CD1c-positive myeloid dendritic cell (primary cell): ENCODE data around the gene CDH2.

Experiments
- DNase-seq: peaks from one replicate; pipeline ENCODE4 v3.0.0-alpha.2; 2016; ENCODE audit errors: extremely low spot score

Gene CDH2

DNA sequence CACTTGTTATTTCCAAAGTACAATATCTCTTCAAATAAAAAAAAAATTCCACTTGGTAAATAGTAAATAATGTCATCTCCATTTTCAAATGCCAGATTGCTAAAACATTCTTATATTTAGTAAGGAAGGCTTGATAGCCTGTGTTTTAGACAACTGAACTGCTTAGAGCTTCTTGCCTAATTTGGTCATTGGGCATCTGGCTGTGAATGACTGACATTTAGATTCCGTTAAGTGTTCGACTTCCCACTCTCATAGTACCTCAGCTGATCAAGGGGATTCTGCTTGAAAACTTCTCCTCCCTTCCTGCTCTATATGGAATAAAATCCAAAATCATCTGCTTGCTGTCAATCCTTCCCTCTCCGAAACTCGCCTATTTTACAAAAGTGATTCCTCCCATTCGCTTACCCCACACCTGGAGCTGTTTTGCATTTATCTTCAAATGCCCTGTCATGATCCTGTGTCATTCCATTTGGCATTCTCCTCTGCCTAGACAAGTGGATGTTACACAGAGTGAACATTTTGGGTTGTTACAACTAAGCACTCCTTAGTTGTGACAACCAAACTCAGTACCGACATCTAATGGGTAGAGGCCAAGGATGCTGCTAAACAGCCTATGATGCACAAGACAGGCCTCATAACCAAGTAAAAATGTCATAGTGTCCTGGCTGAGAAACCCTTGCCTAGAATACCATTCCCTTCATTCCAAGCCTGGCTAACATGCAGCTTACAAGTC, 181.0 kb downstream of the CDH2 start:
- DNase-seq, result no peak

DNA sequence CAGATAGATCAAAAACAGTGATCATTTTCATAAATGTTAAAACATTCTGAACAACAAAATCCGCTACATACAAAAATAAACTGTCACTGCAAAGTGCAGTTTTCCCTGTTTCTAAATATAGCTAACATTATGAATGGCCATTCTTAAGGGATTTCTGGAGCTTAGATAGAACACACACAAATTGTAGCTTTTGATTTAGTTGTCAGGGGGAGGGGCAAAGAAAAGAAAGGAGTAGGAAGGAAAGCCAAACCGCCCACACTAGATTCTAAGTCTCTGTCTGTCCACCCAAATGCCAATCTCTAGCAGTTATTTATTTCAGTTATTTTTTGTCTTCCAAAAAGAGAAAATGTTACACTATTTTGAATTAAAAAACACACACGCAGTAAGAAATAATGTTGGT, 182.4 kb downstream of the CDH2 start:
- no peak for DNase-seq

DNA sequence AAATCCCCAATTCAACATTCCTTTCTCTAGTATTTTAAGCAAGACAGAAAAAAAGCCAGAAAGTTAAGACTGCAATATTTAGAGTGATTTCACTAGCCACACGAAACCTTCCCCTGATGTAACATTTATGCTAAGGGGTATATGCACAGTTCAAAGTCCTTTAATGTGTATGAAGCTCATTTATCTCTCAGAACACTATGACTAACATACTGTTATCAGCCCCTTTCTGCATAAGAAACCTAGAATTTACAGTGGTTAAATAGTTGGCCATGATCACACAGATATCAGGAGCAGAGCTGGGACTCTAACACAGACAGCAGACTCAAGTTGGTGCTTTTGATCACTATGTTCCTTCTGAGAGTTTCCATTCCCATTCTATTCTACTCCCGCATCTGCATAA, 185.5 kb downstream of the CDH2 start:
- DNase-seq, result no peak

DNA sequence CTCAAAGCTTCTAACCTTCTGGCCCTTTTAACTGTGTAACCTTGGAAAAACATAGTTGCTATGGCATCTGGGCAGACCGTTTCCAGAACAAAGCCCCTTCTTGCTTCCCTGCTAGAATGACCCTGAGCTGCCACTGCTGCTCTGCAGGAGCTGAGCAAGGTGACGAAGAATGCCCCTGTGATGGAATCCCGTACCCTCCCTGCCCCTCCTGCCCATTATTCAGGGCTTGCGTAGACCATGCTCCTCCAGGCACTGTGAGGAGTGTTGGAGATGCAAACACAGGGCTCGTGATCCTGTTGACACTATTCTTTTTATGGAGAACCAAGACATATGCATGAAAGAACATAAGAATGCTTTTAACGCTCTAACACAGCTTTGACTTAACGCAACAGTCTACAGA, 191.1 kb downstream of the CDH2 start:
- DNase-seq, result no peak

GRCh38 chr18:27983780-27984179, 193.2 kb downstream of the CDH2 start:
- no peak for DNase-seq

DNA sequence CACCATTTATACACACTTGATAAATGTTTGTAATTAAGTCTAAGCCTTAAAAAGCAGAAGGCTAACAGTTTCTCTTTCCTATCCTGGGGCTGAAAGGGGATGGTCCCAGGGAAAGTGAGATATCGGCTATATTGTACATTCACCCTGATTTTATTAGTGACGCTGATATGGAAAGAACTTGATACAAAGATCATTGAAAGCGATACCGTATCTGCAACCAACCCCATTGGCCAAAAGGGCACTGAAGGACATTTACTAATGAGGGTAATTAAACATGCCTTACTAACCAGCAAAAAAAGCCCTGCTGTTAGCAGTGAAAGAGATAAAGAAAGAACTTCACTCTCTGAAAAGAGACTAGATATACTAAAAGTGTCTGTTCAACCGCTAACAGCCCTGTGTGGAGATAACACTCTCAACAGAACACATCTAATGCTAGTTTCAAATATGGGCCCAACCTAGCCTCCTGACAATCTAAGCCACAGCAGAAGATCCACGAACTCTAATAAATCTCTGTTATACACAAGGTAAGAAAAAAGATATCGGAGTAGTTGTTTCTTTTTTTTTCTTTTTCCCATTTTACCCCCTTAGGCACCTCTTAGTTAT, 200.0 kb downstream of the CDH2 start:
- DNase-seq, result no peak

DNA sequence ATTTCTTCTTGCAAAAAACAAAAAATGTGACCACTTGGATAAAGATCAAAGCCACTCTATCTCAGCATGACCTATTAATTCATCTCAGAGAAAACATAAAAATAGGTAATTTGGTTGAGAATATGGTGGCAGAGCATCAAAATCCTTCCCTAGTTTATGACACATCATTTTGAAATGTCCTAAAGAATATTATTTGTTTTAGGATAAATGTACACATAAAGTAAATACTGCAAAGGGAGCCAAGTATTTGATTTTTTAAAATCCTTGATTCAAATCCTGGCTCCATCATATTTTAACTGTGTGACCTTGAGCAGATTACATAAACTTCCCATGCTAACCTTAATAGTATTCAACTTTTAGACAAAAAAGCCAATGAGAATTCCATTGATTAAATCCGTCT, 206.6 kb downstream of the CDH2 start:
- DNase-seq, result no peak

GRCh38 chr18:27969206-27969605, 207.7 kb downstream of the CDH2 start:
- no peak for DNase-seq

DNA sequence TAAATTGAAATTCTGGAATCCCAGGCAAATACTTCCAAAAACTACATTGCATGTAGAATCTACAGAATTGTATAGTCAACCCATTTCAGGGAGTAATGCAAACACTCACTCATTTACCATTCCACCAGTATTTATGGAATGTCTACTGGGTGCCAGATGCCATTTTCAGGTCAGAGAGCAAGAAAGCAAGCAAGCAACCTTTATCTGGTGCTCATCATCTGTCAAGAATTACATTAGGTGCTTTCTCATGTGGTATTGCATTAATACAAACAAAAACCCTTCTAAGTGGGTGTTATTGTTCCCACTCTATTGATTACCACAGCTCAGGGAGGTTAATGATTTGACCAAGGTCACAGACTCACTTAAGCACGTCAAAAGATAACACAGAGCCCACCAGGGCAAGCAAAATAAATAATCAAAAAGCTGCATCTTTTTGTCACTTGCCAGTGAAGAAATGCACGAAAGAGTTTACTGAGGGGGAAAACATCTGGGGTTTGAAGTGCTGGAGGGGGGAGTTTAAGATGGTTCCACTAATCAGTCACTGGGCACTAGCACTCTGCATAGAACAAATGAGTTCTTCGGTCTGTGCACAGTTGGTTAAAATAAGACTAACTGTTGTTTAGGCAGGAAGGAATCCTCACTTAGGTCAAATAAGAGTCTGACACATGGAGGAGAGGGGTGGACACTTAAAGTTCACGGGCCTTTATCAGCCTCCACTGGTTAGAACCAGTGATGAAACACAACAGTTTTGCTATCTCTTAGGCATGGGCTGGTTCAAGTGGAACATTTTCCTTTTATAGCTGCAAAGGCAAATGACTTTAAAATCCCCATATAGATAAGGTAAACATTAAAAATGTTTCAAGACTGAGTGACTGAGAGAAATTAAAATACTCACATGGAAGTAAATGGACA, 208.8 kb downstream of the CDH2 start:
- DNase-seq, result no peak

DNA sequence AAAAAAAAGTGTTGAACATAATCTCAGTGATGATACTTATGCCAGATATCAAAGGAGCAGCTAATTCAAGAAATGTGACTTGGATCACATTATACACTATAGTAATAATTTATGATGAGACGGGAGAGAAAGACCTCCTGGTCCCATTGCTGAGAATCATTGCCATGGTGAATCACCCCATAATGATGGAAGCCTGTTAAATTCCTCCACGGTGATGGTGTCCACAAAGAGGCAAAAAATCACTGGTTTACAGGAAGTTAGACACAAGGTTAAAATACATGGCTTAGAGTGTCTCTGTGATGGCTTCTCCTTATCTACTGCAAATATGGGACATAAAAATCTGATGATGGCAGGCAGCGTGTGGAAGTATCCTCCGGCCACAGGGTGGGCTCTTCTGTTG, 210.0 kb downstream of the CDH2 start:
- DNase-seq, result no peak

GRCh38 chr18:27964811-27965210, 212.1 kb downstream of the CDH2 start:
- no peak for DNase-seq

- DNase-seq, result no peak
These were observed 217.8 kb downstream of the CDH2 start for GRCh38 chr18:27959101-27959500.

DNA sequence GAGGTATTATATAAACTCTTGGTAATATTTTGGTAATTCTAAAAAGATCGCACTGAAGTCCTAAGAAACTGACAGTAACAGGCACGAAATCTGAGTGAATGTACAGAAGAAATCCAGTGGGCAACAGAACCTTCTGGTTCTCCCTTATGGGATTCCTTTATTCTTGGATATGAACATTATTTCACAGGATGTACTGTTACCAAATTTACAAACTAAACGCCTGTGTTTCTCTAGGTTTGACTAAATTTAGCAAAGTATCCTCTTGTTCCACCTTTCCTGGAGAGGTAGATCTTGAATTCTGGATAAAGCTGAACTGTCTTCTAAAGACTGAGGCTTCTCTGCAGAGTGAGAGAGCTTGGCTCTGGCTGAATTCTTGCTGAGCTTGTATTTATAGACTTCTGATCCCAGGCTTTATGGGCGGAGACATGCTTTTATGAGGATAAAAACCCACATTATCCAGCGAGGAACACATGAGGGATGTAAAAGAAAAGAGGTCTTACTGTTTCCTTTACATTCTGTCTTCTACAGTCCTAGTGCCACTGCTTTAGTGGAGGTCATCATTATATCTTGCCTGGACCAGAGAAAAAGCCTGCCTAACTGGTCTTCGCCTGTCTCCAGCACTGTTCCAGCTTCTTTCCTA, 220.8 kb downstream of the CDH2 start:
- no peak for DNase-seq

GRCh38 chr18:27954226-27954625, 222.7 kb downstream of the CDH2 start:
- no peak for DNase-seq

DNA sequence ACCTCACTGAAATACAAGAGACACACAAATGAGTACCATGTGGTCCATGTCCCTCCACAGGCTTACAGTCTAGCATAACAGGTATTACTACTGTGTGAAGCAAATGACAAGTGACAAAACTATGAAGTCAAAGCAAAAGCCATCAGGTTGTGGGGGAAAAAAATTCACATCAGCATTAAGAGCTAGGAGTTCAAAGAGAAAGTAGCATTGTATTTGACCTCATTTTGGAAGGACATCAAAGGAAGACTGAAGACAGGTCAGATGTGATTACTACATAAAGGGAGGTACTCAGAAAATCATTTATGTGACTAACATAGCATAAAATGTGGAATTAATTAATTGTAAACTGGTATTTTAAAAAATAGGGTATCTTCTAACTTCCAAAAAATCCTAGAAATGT, 224.2 kb downstream of the CDH2 start:
- DNase-seq, result no peak

DNA sequence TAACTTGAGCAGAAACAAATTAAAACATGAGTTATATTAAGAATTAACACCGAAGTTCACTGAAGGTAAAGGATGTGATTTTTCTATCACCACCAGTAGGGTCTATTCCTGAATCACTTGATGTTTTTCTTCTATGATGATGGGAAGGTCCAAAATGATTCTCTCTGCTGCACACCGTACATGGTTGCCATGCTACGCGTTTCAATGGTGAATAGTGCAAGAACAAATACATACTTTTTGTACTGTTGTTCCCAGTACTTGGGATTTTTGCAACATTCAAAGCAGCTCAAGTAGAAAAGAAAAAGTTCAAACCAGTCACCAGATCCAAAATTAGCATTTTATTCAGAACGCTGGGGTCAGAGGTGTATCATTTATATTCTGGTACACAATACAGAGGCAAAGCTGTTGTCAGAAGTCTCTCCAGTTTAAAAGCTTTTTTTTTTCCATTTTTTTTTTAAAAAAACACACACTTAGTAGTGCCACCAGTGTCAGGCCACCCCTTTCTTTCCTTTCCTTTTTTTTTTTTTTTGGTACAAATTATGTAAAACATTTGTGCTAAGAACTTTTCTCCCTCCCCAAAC, 226.2 kb downstream of the CDH2 start:
- no peak for DNase-seq

GRCh38 chr18:27948986-27949385, 227.9 kb downstream of the CDH2 start:
- no peak for DNase-seq

GRCh38 chr18:27942706-27943105, 234.2 kb downstream of the CDH2 start:
- DNase-seq, result no peak

DNA sequence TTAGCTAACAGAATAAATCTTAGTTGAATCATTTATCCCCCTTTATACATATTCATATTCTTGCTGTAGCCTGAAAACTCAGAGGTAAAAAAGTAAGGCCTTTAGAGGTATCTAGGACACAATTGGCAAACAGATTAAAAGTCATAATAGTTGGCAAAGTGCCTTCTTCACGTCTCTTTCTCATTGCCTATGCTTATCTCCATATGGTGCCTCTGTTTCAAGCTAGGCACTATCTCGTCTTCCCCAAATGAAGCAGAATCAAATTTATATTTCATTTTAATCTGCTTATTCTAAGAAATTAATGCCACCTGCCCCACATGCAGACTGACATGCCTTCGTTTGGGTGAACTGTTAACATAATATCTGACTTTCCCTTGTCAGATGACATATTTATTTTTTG, 245.4 kb downstream of the CDH2 start:
- DNase-seq, result no peak

DNA sequence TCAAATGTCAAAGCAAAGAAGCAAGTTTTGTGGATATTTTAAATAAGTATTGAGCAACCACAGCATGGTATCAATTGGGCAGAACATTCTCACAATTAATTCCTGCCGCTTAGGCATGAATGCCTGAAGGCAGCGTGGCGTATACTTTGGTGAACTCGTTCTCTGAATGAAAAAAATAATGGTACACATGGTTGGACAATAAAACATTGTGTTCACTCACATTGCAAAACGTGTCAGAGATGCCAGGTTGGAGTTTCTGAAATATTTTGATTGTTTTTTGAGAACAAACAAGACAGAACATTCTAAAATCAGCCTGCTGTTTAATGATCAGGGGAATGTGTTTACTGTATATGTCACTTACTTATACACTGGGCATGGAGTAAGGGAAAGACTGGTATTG, 254.2 kb downstream of the CDH2 start:
- DNase-seq, result no peak

GRCh38 chr18:27921904-27922751, 254.8 kb downstream of the CDH2 start:
- DNase-seq, result no peak
